ENCODE results near the gene TBC1D14.

Gene TBC1D14

GRCh38 chr4:6932475-6932874 is 22.8 kb downstream of the TBC1D14 start:
- DNase-seq: no peak

- DNase-seq: no peak
Measured at GRCh38 chr4:6932918-6933317, 23.3 kb downstream of the TBC1D14 start.

GRCh38 chr4:6933691-6934430 is 24.2 kb downstream of the TBC1D14 start:
- DNase-seq: no peak

- DNase-seq: no peak
Measured at GRCh38 chr4:6935965-6936364, 26.3 kb downstream of the TBC1D14 start.

GRCh38 chr4:6937201-6937600 is 27.6 kb downstream of the TBC1D14 start:
- no peak for DNase-seq

GRCh38 chr4:6937754-6938153 is 28.1 kb downstream of the TBC1D14 start:
- DNase-seq: no peak

GRCh38 chr4:6938237-6938636 is 28.6 kb downstream of the TBC1D14 start:
- DNase-seq: no peak

GRCh38 chr4:6938647-6939271 is 29.1 kb downstream of the TBC1D14 start:
- no peak for DNase-seq

GRCh38 chr4:6939761-6940743 is 30.4 kb downstream of the TBC1D14 start:
- DNase-seq: no peak

GRCh38 chr4:6940744-6941137 is 31.1 kb downstream of the TBC1D14 start:
- DNase-seq: no peak

GRCh38 chr4:6941796-6942195 is 32.2 kb downstream of the TBC1D14 start:
- no peak for DNase-seq

GRCh38 chr4:6942238-6942800 is 32.7 kb downstream of the TBC1D14 start:
- DNase-seq: peak; percentile 95

GRCh38 chr4:6943012-6943884 is 33.6 kb downstream of the TBC1D14 start:
- no peak for DNase-seq

GRCh38 chr4:6943885-6944225 is 34.2 kb downstream of the TBC1D14 start:
- no peak for DNase-seq

GRCh38 chr4:6944301-6945051 is 34.9 kb downstream of the TBC1D14 start:
- DNase-seq: no peak

GRCh38 chr4:6945052-6945409 is 35.4 kb downstream of the TBC1D14 start:
- no peak for DNase-seq

- DNase-seq: no peak
Measured at GRCh38 chr4:6946497-6946896, 36.9 kb downstream of the TBC1D14 start.

GRCh38 chr4:6948134-6948460 is 38.5 kb downstream of the TBC1D14 start:
- DNase-seq: no peak

- no peak for DNase-seq
Measured at GRCh38 chr4:6951880-6952381, 42.3 kb downstream of the TBC1D14 start.

GRCh38 chr4:6953751-6954380 is 44.2 kb downstream of the TBC1D14 start:
- DNase-seq: peak; percentile 56
